ENCODE results near the gene IQCF5. TPM values are rescaled to one million over a fixed set of nuclear protein-coding genes. Genes with fewer than 3 reads are reported as not detected.

IQCF5 gene
- not detected in 2 replicates for total RNA-seq

DNA sequence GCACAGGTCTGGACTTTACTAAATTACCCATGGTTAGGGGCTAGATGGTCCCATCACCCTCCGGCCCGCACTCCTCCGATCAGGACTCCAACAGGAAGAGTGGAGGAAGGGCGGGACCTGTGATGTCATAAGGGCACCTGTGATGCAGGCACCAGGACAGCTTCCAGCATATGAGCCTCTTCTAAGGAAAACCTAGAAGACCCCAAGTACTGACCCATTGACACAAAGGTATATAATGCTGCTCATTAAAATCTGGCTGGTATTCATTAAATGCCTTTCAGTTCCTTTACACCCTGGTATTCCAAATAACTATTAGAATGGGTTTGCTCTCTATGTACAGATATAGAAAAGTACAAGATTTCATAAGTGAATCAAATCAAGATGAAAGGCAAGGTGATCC lies at the start of gene IQCF5:
Gene IQCF5 (minus strand): TSS at position 101 of the 400 bp plus-strand sequence. CDS start 70 bp downstream, at position 31.

DNA sequence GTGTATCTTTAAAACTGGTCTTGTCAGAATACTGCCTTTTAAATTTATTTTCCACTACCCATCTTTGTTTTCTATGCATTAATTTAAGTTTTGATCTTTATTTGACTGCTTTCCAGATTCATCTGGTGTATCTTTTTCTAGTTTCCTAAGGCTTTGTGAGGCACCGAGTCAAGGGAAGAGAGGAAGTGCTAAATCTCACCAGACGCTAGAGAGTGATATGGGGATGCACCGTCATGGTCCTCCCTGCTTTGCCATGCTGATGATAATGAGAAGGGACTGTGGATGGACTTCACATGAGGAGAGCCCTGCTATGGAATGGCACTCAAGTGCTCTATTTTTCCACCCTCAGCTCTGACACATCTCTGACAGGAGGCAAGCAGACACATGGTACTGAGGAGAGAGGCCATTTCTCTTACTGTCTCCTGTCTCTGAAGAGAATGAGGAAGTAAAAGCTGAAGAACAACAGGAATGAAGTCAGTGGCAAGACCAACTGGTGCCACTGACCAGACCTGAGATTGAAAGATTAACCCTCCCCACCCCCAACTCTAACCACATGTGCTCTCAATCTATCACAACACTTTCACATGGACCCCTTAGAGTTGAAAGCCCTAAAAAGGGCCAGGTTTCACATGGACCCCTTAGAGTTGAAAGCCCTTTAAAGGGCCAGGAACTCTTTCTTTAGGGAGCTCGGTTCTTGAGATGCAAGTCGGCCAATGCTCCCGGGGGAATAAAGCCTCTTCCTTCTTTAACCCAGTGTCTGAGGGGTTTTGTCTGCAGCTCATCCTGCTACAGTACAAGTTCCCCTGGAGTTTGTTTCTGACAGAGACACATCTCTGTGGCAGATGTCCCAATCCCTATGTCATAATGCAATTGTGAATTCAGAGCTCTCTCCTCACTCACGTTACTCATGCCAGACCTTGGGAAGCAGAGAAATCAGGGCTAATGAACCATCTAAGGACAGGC lies 14.4 kb downstream of the IQCF5 start, which contains the start of gene IQCF2:
Gene IQCF2 (plus strand): TSS at position 913 of the 963 bp plus-strand sequence. CDS start 52 bp downstream, outside the sequence.

Other genes with a start within 250 kb of the IQCF5 start
- gene TEX264, start 204.3 kb downstream of the IQCF5 start, total RNA-seq: 29.6 and 41.3 TPM in 2 replicates
- gene GRM2, start 168.5 kb downstream of the IQCF5 start, total RNA-seq: 0.09 TPM in 1 of 2 replicates, not detected in the other
- not detected in 2 replicates for gene IQCF6, start 96.4 kb downstream of the IQCF5 start, total RNA-seq
- gene IQCF2, start 14.0 kb downstream of the IQCF5 start, total RNA-seq: not detected in 2 replicates
- gene IQCF1, start 27.8 kb upstream of the IQCF5 start, total RNA-seq: not detected in 2 replicates
- 26.3 and 30.3 TPM in 2 replicates for gene RRP9, start 66.3 kb upstream of the IQCF5 start, total RNA-seq
- gene PARP3, start 66.8 kb upstream of the IQCF5 start, total RNA-seq: 10.4 and 31.0 TPM in 2 replicates
- 0.05 TPM in 1 of 2 replicates, not detected in the other for gene GPR62, start 79.8 kb upstream of the IQCF5 start, total RNA-seq
- gene PCBP4, start 91.9 kb upstream of the IQCF5 start, total RNA-seq: 44.5 and 89.4 TPM in 2 replicates
- 20.8 and 25.9 TPM in 2 replicates for gene ABHD14B, start 98.4 kb upstream of the IQCF5 start, total RNA-seq
- gene ABHD14A, start 99.5 kb upstream of the IQCF5 start, total RNA-seq: 11.8 and 21.1 TPM in 2 replicates
- gene ACY1, start 107.9 kb upstream of the IQCF5 start, total RNA-seq: 37.8 and 38.3 TPM in 2 replicates
- gene RPL29, start 120.3 kb upstream of the IQCF5 start, total RNA-seq: 572 and 1,193 TPM in 2 replicates
- 5.9 and 12.9 TPM in 2 replicates for gene DUSP7, start 181.0 kb upstream of the IQCF5 start, total RNA-seq

All from smooth muscle cell of the umbilical artery (primary cell).